ENCODE measurements around the gene NT5E. TPM values are rescaled to one million over a fixed set of nuclear protein-coding genes. Genes with fewer than 3 reads are reported as not detected.

NT5E gene
- total RNA-seq, 1 experiment from 2014 or later = 0.52 TPM

GRCh38 chr6:85406641-85407075 lies 43.2 kb upstream of the NT5E start:
- no peak overlapping the region for H3K18ac ChIP-seq (ENCODE audit: insufficient read length, low read depth, low read length)
- no peak for TF ChIP-seq CTCF (conservative IDR thresholded peaks at IDR 0.05)
- no peak overlapping the region for H3K23ac ChIP-seq (ENCODE audit: insufficient read length, low read depth, low read length)
- H3K9ac ChIP-seq (ENCODE audit: extremely low read depth, insufficient read length, low read length) = no peak overlapping the region
- no peak overlapping the region for H3K4me2 ChIP-seq (ENCODE audit: insufficient read depth, insufficient read length, low read length)
- no peak overlapping the region for H3K14ac ChIP-seq (ENCODE audit: insufficient read depth, low read length)
- no peak overlapping the region for H2BK12ac ChIP-seq (ENCODE audit: insufficient read length, low read depth, low read length)
- no peak for DNase-seq
- H3K4me1 ChIP-seq (ENCODE audit: insufficient read depth, low read length) = peaks cover 15% of the 10 kb centered on the region; the same call in 1 of the 2 replicates
- no peak overlapping the region for H4K8ac ChIP-seq (replicated peaks; ENCODE audit: insufficient read length, low read depth, low read length)
- no peak overlapping the region for H2BK5ac ChIP-seq (ENCODE audit: insufficient read length, low read length)
- H2AK5ac ChIP-seq (ENCODE audit: insufficient read length, low read length) = no peak overlapping the region
- Mint-ChIP-seq H3K36me3 (ENCODE audit: insufficient read depth in 1 of 3, low read depth in 3 of 3) (peaks cover 0 to 1% (median 0%) of the 10 kb centered on the region in 3 experiments; a peak in 1 of 7 replicates), H3K27me3 (ENCODE audit: low read depth) (peaks cover 2% of the 10 kb centered on the region; the same call in 1 of the 2 replicates), H3K9me3 (no peaks in the 10 kb centered on the region), H3K4me3 (no peak overlapping the region), H3K4me1 (peaks cover 27 to 33% of the 10 kb centered on the region in 2 experiments), H3K27ac (no peak overlapping the region)
- 0 out of 2 replicates have a peak, but pooled peaks cover 3% of the 10 kb centered on the region for H3K27me3 ChIP-seq (ENCODE audit: insufficient read depth, low read length)
- H2BK15ac ChIP-seq (ENCODE audit: low read depth, low read length) = no peak overlapping the region
- no peak overlapping the region for H2BK20ac ChIP-seq (ENCODE audit: low read depth, low read length, poor library complexity, severe bottlenecking)
- no peaks in the 10 kb centered on the region for H3K23me2 ChIP-seq (ENCODE audit: insufficient read length, low read depth, low read length, poor library complexity, severe bottlenecking)
- H3K56ac ChIP-seq (ENCODE audit: insufficient read length, low read depth, low read length) = no peak overlapping the region
- H3T11ph ChIP-seq (ENCODE audit: low read length) = no peak overlapping the region
- H2AFZ ChIP-seq (ENCODE audit: low read length) = no peak overlapping the region
- no peaks in the 10 kb centered on the region for H3K9me3 ChIP-seq (ENCODE audit: control insufficient read depth, low read depth, low read length)
- no peak overlapping the region for H4K5ac ChIP-seq (ENCODE audit: insufficient read length, low read depth, low read length)
- no peaks in the 10 kb centered on the region for H3K79me2 ChIP-seq (ENCODE audit: insufficient read depth, low read length)
- H4K20me1 ChIP-seq (ENCODE audit: control insufficient read depth, insufficient read depth, insufficient read length) = no peaks in the 10 kb centered on the region
- no CpG with 5 or more reads among the region's 5 CpGs for WGBS (ENCODE audit: extremely low coverage, insufficient read length, low lambda C conversion rate)
- no peak overlapping the region for H3K4ac ChIP-seq (ENCODE audit: low read depth, low read length)
- H3K27ac ChIP-seq (ENCODE audit: insufficient read length, low read depth, low read length) = no peak overlapping the region
- H2BK120ac ChIP-seq (ENCODE audit: low read depth, low read length, poor library complexity, severe bottlenecking) = no peak overlapping the region
- no peak overlapping the region for H4K91ac ChIP-seq (ENCODE audit: insufficient read length, low read depth, low read length)
- no peaks in the 10 kb centered on the region for H3K79me1 ChIP-seq (ENCODE audit: insufficient read depth, low read depth, low read length, poor library complexity, severe bottlenecking)
